WI38 (cell line): ENCODE measurements around the gene GRAP2.

ENCODE experiments used
- H3K4me3 ChIP-seq: 2 replicates; pipeline ENCODE4 v1.5.1; 2011; ENCODE audit warnings: low read depth, mild to moderate bottlenecking, control low read depth, low read length
- TF ChIP-seq, protein P1 (sequence below): IDR thresholded peaks from 2 replicates; pipeline ENCODE4 v1.5.1; 2012; ENCODE audit warnings: low read depth, mild to moderate bottlenecking, control low read depth, low read length

Gene GRAP2

DNA sequence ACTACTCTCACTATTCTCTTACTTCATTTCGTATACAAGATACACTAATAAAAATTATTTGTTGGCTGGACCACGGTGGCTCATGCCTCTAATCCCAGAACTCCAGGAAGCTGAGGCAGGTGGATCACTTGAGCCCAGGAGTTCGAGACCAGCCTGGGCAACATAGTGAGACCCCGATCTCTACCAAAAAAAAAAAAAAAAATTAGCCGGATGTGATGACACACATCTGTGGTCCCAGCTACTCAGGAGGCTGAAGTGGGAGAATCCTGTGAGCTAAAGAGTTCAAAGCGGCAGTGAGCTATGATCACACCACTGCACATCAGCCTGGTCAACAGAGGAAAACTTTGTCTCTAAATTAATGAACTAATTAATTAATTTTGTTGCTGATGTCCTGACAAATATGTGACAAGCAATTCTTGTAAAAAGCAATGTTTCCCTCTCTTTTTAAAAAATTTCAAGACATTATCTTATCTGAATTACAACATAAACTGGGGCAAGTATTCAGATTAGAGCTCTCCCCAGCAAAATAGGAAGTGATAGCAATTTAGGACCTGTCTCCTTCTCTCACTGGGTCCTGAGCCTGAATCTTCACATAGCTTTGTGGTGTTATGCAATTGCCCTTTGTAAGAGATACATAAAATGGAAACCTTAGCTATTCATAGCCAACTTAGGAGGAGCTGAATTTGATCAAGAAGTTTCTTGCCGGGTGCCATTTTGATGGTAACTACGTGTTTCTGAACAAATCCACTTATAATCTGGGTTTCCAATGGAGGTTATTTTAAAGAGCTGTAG lies 41.8 kb downstream of the GRAP2 start:
- H3K4me3 ChIP-seq, result no peak overlapping the region
- TF ChIP-seq, protein P1, sequence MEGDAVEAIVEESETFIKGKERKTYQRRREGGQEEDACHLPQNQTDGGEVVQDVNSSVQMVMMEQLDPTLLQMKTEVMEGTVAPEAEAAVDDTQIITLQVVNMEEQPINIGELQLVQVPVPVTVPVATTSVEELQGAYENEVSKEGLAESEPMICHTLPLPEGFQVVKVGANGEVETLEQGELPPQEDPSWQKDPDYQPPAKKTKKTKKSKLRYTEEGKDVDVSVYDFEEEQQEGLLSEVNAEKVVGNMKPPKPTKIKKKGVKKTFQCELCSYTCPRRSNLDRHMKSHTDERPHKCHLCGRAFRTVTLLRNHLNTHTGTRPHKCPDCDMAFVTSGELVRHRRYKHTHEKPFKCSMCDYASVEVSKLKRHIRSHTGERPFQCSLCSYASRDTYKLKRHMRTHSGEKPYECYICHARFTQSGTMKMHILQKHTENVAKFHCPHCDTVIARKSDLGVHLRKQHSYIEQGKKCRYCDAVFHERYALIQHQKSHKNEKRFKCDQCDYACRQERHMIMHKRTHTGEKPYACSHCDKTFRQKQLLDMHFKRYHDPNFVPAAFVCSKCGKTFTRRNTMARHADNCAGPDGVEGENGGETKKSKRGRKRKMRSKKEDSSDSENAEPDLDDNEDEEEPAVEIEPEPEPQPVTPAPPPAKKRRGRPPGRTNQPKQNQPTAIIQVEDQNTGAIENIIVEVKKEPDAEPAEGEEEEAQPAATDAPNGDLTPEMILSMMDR, result no peak

DNA sequence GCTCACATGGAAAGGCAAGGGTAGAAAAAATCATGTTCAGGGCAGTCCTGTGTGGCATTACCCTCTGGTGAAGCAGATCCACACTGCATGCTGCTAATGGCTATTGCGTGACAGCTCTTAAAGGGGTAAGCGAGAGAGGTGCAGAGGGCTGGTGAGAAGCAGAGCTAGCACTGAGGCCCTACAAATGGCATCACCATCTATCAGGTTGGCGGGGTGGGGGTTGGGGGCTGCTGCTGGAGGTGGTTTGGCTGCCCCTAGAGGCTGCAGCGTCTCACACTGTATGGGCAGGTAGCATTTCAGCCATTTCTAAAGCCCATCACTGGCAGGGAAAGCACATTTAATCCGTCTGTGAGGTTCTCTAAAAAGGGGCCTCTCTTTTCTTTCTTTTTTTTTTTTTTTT lies 42.5 kb downstream of the GRAP2 start:
- TF ChIP-seq, protein P1, result no peak
- H3K4me3 ChIP-seq, result no peak overlapping the region

DNA sequence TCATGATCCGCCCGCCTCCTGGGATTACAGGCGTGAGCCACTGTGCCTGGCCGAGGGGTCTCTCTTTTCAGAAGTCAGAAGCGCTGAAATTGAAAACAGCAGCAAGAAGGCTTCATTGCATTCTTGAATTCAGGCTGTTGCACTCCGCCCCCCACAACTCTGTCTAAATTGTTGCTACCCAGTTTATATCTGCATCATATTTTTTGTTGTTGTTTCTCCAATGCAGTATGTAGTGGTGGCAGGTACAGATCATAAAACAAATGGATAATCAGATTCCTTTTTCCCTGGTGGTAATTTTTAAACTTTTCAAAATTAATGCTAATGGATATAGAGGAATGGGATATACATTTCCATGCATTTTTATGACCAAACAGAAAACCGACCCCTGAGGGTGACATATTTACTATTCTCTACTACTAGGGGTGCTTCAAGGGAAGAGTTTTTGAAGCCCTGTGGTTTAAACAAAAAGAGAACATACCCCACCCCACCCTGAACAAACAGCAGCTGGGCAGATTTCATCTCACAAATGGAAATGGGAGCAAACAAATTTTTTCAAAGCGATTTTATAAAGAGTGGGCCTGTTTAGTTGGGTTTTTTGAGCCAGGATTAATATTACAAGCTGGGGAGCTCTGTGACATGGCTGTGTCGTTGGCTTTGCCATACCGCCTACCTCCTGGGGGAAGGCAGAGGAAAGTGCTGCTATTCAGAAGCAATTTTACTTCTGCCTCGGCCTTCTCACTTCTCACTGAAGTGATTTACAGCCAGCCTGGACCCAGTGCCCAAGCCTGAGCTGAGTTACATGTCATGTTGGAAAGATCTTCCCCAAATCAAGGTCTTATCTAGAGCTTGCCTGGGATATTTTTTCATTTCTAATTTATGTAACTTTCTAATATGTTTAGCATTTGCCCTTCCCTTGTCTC lies 43.3 kb downstream of the GRAP2 start:
- no peak overlapping the region for H3K4me3 ChIP-seq
- TF ChIP-seq, protein P1, result no peak

DNA sequence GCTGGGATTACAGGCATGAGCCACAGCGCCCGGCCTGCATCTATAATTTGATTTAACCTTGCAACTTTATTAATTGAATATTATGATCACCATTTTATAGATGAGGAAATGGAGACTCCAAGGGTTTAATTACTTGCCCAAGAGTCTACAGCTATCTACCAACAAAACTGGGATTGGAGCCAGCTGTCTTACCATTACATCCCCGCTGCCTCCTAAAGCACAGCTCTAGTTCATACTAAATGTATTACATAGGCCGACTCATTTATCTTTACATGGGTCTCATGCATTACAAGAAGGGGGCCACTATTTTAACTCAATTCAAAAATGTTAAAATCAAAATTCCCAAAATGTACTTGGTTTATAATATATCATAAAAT lies 45.2 kb downstream of the GRAP2 start:
- TF ChIP-seq, protein P1, result no peak
- H3K4me3 ChIP-seq, result no peak overlapping the region

DNA sequence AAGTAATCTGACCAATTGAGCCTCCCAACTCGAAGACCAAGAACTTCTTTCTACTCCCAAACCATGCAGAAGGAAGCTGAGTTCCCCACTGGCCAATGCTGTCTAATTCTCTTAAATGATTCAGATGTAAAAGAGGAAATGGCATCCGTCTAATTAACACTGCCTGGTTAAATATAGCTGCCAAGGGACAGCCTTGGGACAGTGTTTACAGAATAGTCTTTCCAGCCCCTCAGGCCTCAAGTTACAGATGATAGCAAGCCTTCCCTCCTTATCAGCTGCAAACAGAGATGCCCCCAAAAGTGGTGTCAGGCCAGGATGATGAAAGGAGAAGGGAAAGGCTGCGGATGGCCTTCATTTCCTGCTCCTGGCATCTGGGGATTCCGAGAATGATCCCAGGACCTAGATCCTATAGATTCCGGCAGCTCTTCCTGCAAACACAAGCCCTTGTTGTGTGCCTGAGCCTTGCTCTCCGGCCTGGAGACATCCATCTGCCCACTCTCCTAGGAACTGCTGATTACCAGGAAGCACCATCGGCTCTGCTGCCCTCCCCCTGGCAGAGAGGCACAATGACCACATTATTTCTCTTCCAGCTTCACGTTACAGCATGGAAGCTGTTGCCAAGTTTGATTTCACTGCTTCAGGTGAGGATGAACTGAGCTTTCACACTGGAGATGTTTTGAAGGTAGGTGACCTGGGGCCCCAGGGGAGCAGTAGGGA lies 45.8 kb downstream of the GRAP2 start:
- TF ChIP-seq, protein P1, result no peak
- no peak overlapping the region for H3K4me3 ChIP-seq

DNA sequence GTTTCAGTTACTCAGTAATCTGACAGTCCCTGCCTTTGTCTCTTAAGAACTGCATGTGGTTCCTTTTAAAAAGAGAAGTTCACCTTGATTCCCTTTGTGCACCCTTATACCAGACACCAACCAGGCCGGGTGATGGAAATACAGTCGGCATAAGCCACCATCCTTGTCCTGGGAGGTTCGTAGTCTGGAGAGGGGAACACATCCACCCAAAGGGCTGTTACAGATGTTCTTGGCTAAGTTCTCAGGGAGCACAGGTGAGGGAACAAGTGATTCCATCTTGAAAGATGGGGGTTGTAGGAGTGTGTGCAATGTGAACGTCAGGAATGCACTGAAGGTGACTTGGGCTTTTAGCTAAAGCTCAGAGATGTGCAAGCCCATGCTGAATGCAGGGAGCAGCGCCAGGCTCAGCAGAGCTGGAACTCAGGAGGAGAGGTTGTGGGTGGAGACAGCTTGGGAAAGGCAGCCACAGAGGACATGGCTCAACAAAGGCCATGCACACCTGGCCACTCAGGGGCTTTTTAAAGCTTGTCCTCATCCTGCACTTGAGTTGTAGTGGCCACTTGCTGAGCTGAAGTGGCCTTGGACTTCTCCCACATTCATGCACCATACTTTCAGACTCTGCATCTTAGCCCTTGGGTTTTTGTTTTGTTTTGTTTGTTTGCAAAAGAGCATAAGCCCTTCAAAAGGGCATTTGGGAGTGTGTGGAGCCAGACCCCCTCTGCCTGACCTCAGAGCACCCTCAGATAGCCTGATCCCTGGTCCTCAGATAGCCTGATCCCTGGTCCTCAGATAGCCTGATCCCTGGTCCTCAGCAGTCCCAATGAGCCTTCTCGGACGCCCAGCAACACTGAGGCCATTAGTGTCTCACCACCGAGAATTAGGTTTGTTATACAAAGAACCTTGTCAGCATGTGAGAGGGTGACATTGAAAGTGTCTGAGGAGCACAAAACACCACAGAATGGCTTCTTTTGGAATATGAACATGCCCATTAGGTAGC lies 46.6 kb downstream of the GRAP2 start:
- H3K4me3 ChIP-seq, result no peak overlapping the region
- TF ChIP-seq, protein P1, result no peak
